SK-N-SH treated with all-trans-retinoic acid at 6 μM for 48 hours (cell line): ENCODE measurements around the gene MROH9.
A peak's percentile ranks its signal among the peaks of the same experiment; 100 is the strongest.

Experiments used
- ATAC-seq: fragments of 200-7000 bp; cut with Tn5 transposase; 3 replicates; pipeline ENCODE4 v1.9.1; 2020; ENCODE audit warnings: mild to moderate bottlenecking, moderate library complexity
- BACH2 ChIP-seq: fragments of 250-450 bp; sonication (Bioruptor Pico); IDR thresholded peaks from 2 replicates; pipeline ENCODE4 v1.9.0; 2021; ENCODE audit warnings: mild to moderate bottlenecking, borderline replicate concordance
- GLIS3 ChIP-seq: fragments of 250-450 bp; sonication (Bioruptor Pico); IDR thresholded peaks from 2 replicates; pipeline ENCODE4 v1.5.0; 2020; ENCODE audit warnings: mild to moderate bottlenecking, moderate library complexity
- ISL1 ChIP-seq: fragments of 250-450 bp; sonication (Bioruptor Pico); IDR thresholded peaks from 2 replicates; pipeline ENCODE4 v2.1.2; 2022; ENCODE audit warnings: mild to moderate bottlenecking, moderate library complexity
- PPARA ChIP-seq: fragments of 250-450 bp; sonication (Bioruptor Pico); IDR thresholded peaks from 2 replicates; pipeline ENCODE4 v1.5.0; 2020; ENCODE audit warnings: mild to moderate bottlenecking, borderline replicate concordance
- RARB ChIP-seq: fragments of 250-450 bp; sonication (Bioruptor Pico); IDR thresholded peaks from 2 replicates; pipeline ENCODE4 v1.8.0; 2021; ENCODE audit warnings: mild to moderate bottlenecking, moderate library complexity
- TCF4 ChIP-seq: fragments of 250-450 bp; sonication (Bioruptor Pico); IDR thresholded peaks from 2 replicates; pipeline ENCODE4 v1.8.0; 2021; ENCODE audit warnings: mild to moderate bottlenecking, moderate library complexity, borderline replicate concordance
- TOX ChIP-seq: fragments of 250-450 bp; sonication (Bioruptor Pico); IDR thresholded peaks from 2 replicates; pipeline ENCODE4 v1.8.0; 2021; ENCODE audit warnings: mild to moderate bottlenecking, moderate library complexity, borderline replicate concordance
- ZC3H10 ChIP-seq: fragments of 250-450 bp; sonication (Bioruptor Pico); IDR thresholded peaks from 2 replicates; pipeline ENCODE4 v1.5.1; 2021; ENCODE audit warnings: mild to moderate bottlenecking, moderate library complexity
- ZFP3 ChIP-seq: fragments of 250-450 bp; sonication (Bioruptor Pico); IDR thresholded peaks from 2 replicates; pipeline ENCODE4 v1.5.0; 2020; ENCODE audit warnings: mild to moderate bottlenecking, moderate library complexity
- ZFP30 ChIP-seq: fragments of 450-650 bp; formaldehyde crosslinking; IDR thresholded peaks from 2 replicates; pipeline ENCODE4 v1.5.0; 2022; ENCODE audit warnings: mild to moderate bottlenecking, moderate library complexity
- ZNF565 ChIP-seq: fragments of 450-650 bp; formaldehyde crosslinking; conservative IDR thresholded peaks from 2 replicates; pipeline ENCODE4 v1.5.0; 2020; ENCODE audit warnings: low read depth, mild to moderate bottlenecking, moderate library complexity
- ZNF70 ChIP-seq: fragments of 450-650 bp; formaldehyde crosslinking; IDR thresholded peaks from 2 replicates; pipeline ENCODE4 v1.5.0; 2020; ENCODE audit warnings: mild to moderate bottlenecking, moderate library complexity
- ZNF8 ChIP-seq: fragments of 450-650 bp; formaldehyde crosslinking; IDR thresholded peaks from 2 replicates; pipeline ENCODE4 v1.5.0; 2020; ENCODE audit warnings: mild to moderate bottlenecking, moderate library complexity
- TF ChIP-seq, protein P1 (sequence below): fragments of 250-450 bp; sonication (Bioruptor Pico); IDR thresholded peaks from 2 replicates; pipeline ENCODE4 v1.8.0; 2021; ENCODE audit warnings: low read depth, mild to moderate bottlenecking, moderate library complexity, borderline replicate concordance
- TF ChIP-seq, protein P2 (sequence below): fragments of 250-450 bp; sonication (Bioruptor Pico); IDR thresholded peaks from 2 replicates; pipeline ENCODE4 v1.8.0; 2020; ENCODE audit warnings: mild to moderate bottlenecking, moderate library complexity, borderline replicate concordance
- TF ChIP-seq, protein P3 (sequence below): fragments of 250-450 bp; sonication (Bioruptor Pico); IDR thresholded peaks from 2 replicates; pipeline ENCODE4 v1.5.1; 2020; ENCODE audit warnings: low read depth, mild to moderate bottlenecking, moderate library complexity
- TF ChIP-seq, protein P4 (sequence below): fragments of 250-450 bp; sonication (Bioruptor Pico); IDR thresholded peaks from 2 replicates; pipeline ENCODE4 v1.5.0; 2020; ENCODE audit warnings: mild to moderate bottlenecking, moderate library complexity

MROH9 gene

DNA sequence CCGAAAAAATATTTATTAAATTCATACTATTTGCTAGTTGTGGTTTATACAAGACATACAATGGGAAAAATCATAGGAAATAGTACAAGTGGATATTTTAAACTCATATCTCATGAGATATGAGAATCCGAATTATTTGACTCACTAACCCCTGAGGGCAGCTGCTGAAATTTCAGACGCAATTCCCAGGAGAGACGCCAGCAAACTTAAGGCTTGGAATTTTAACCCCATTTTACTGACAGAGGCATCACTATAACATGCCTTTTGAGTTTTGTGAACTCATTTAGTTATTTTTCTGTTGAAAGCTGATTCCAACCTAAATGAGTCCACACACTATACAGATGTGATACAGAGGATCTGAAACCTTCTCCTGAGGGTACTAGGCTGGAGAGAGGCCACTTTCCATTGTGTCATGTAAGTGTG is 5.9 kb upstream of the MROH9 start:
- peak; percentile 59 for ATAC-seq
- TF ChIP-seq, protein P1, sequence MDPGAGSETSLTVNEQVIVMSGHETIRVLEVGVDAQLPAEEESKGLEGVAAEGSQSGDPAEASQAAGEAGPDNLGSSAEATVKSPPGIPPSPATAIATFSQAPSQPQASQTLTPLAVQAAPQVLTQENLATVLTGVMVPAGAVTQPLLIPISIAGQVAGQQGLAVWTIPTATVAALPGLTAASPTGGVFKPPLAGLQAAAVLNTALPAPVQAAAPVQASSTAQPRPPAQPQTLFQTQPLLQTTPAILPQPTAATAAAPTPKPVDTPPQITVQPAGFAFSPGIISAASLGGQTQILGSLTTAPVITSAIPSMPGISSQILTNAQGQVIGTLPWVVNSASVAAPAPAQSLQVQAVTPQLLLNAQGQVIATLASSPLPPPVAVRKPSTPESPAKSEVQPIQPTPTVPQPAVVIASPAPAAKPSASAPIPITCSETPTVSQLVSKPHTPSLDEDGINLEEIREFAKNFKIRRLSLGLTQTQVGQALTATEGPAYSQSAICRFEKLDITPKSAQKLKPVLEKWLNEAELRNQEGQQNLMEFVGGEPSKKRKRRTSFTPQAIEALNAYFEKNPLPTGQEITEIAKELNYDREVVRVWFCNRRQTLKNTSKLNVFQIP, result no peak
- peak; percentile 57; the same call in 1 of the 2 replicates for TF ChIP-seq ZC3H10

DNA sequence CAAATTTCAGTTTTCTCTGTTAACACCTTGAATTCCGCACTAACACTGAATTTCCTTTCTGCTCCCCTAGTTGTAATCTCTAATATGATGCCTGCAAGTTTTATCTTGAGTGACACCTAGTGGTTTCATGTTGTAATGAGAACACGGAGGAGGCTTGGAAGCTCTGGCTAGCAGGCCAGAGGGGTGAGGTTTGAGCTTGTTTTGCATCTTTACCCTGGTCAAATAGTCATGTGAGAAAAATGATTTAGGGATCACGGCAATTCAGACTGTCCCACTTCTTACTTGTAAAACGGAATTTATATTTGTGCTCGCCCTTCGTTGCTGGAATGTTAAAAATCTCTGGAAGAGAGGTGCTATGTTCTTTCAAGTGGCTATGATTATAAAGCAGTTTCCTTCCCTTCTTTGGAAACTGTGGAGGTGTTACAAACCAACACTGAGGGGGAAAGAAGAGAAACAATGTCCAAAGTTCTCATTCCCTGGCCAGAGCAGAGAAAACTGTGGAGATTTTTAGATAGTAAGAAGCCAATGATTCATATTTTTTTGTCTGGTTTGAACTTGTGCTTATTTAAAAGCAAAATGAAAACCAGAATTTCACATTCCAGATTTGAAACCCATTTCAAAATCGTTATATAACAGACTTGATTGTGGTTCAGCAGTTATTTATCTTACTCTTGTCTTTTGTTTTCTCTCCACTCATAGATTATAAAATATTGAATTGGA is 5.3 kb upstream of the MROH9 start:
- peak; percentile 93 for ATAC-seq
- TF ChIP-seq, protein P1, result no peak
- TF ChIP-seq, all 23 proteins: peak for 0

DNA sequence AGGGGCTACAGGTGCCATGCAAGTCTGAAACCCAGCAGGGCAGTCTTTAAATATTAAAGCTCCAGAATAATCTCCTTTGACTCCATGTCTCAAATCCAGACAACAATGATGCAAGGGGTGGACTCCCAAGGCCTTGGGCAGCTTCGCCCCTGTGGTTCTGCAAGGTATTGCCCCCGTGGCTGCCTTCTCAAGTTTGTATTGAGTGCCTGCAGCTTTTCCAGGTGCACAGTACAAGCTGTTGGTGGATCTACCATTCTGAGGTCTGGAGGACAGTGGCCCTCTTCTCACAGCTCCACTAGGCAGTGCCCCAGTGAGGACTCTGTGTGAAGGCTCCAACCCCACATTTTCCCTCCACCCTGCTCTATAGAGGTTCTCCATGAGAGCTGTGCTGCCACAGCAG is 3.7 kb upstream of the MROH9 start:
- TF ChIP-seq ZNF8 (CRISPR knock-in tag), result no peak
- TF ChIP-seq, protein P2, sequence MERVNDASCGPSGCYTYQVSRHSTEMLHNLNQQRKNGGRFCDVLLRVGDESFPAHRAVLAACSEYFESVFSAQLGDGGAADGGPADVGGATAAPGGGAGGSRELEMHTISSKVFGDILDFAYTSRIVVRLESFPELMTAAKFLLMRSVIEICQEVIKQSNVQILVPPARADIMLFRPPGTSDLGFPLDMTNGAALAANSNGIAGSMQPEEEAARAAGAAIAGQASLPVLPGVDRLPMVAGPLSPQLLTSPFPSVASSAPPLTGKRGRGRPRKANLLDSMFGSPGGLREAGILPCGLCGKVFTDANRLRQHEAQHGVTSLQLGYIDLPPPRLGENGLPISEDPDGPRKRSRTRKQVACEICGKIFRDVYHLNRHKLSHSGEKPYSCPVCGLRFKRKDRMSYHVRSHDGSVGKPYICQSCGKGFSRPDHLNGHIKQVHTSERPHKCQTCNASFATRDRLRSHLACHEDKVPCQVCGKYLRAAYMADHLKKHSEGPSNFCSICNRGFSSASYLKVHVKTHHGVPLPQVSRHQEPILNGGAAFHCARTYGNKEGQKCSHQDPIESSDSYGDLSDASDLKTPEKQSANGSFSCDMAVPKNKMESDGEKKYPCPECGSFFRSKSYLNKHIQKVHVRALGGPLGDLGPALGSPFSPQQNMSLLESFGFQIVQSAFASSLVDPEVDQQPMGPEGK, result no peak
- no peak for TF ChIP-seq ZNF70 (CRISPR knock-in tag)
- TF ChIP-seq PPARA (CRISPR knock-in tag), result no peak
- TF ChIP-seq TOX (CRISPR knock-in tag), result no peak
- TF ChIP-seq, protein P3, sequence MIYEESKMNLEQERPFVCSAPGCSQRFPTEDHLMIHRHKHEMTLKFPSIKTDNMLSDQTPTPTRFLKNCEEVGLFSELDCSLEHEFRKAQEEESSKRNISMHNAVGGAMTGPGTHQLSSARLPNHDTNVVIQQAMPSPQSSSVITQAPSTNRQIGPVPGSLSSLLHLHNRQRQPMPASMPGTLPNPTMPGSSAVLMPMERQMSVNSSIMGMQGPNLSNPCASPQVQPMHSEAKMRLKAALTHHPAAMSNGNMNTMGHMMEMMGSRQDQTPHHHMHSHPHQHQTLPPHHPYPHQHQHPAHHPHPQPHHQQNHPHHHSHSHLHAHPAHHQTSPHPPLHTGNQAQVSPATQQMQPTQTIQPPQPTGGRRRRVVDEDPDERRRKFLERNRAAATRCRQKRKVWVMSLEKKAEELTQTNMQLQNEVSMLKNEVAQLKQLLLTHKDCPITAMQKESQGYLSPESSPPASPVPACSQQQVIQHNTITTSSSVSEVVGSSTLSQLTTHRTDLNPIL, result no peak
- TF ChIP-seq BACH2 (CRISPR knock-in tag), result no peak
- TF ChIP-seq, protein P4, sequence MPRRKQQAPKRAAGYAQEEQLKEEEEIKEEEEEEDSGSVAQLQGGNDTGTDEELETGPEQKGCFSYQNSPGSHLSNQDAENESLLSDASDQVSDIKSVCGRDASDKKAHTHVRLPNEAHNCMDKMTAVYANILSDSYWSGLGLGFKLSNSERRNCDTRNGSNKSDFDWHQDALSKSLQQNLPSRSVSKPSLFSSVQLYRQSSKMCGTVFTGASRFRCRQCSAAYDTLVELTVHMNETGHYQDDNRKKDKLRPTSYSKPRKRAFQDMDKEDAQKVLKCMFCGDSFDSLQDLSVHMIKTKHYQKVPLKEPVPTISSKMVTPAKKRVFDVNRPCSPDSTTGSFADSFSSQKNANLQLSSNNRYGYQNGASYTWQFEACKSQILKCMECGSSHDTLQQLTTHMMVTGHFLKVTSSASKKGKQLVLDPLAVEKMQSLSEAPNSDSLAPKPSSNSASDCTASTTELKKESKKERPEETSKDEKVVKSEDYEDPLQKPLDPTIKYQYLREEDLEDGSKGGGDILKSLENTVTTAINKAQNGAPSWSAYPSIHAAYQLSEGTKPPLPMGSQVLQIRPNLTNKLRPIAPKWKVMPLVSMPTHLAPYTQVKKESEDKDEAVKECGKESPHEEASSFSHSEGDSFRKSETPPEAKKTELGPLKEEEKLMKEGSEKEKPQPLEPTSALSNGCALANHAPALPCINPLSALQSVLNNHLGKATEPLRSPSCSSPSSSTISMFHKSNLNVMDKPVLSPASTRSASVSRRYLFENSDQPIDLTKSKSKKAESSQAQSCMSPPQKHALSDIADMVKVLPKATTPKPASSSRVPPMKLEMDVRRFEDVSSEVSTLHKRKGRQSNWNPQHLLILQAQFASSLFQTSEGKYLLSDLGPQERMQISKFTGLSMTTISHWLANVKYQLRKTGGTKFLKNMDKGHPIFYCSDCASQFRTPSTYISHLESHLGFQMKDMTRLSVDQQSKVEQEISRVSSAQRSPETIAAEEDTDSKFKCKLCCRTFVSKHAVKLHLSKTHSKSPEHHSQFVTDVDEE (CRISPR knock-in tag), result no peak
- TF ChIP-seq ZC3H10, result no peak
- TF ChIP-seq ISL1 (CRISPR knock-in tag), result no peak
- TF ChIP-seq GLIS3 (CRISPR knock-in tag), result no peak
- TF ChIP-seq ZFP30 (CRISPR knock-in tag), result no peak

DNA sequence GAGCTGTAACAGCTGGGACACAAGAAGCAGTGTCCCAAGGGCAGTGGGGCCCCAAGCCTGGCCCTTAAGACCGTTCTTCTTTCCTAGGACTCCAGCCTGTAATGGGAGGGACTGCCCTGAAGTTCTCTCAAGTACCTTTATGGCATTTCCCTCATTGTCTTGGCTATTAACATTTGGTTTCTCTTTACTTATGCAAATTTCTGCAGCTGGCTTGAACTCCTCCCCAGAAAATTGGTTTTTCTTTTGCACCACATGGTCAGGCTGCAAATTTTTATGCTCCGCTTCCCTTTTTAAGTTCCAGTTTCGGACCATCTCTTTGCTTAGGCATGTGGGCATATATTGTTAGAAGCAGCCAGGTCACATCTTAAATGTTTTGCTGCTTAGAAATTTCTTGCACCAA is 3.1 kb upstream of the MROH9 start:
- TF ChIP-seq PPARA (CRISPR knock-in tag) (no peak), ZFP30 (CRISPR knock-in tag) (no peak), ZFP3 (CRISPR knock-in tag) (no peak), TCF4 (CRISPR knock-in tag) (no peak), RARB (CRISPR knock-in tag) (no peak), TOX (CRISPR knock-in tag) (no peak), ZNF565 (no peak), ZNF70 (CRISPR knock-in tag) (no peak), ZNF8 (CRISPR knock-in tag) (no peak)
- TF ChIP-seq, protein P4 (CRISPR knock-in tag), result no peak
- TF ChIP-seq, protein P1, result no peak
- no peak for ATAC-seq

More for the DNA sequence above, 3.7 kb upstream of the MROH9 start:
- no peak for ATAC-seq
